ENCODE results near the gene DDTL.
"Not testable (repeated sequence)": the region's sequence is repeated elsewhere in the genome, so short reads cannot be mapped to it uniquely, and the experiment has no call there.

The DDTL gene

DNA sequence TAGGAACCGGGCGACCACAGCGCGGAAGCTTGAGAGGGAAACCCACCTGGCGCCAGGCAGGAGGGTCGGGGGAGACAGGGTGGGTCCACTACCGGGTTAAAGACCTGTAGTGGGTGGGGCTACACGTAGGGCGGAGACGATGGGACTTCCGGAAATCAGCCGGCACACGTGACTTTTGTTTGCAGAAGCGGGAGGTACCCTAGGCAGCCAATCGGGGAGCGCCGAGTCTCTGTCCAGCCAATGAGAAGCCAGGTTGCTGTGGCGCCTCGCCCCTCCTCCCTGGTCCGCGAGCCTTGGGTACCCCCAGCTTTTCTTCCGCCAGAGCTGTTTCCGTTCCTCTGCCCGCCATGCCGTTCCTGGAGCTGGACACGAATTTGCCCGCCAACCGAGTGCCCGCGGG, at the start of gene DDTL:
DDTL (plus strand) TSS at position 321 of the 400 bp plus-strand sequence; CDS start at position 348, 27 bp downstream.
- not testable (repeated sequence) for DNase-seq

DNA sequence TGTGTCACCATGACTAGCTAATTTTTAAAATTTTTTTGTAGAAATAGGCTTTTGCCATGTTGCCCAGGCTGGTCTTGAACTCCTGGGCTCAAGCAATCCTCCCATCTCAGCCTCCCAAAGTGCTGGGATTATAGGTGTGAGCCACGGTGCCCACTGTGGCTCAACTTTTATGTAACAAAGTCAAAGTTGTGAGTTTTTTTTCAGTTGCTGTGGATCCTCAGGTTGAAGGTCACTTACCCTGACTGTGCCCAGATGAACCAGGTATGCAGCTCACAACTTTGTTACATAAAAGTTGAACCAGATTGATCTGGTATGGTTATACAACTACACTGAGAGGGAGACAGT, 46.4 kb upstream of the DDTL start:
- not testable (repeated sequence) for DNase-seq

DNA sequence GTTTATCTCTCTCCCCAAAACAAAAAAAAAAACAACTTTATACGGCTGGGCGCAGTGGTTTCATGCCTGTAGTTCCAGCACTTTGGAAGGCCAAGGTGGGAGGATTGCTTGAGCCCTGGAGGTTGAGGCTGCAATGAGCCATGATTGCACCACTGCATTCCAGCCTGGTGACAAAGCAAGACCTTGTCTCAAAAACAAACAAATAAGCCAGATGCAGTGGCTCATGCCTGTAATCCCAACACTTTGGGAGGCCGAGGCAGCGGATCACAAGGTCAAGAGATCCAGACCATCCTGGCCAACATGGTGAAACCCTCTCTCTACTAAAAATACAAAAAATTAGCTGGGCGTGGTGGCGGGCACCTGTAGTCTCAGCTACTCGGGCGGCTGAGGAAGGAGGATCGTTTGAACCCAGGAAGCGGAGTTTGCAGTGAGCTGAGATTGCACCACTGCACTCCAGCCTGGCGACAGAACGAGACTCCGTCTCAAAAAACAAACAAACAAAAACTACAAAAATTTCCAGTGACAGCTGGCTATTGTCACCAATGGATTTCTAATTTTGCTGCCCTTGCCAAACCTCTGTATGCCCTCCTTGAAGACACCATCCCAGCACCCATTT, 45.0 kb upstream of the DDTL start:
- DNase-seq = not testable (repeated sequence)

DNA sequence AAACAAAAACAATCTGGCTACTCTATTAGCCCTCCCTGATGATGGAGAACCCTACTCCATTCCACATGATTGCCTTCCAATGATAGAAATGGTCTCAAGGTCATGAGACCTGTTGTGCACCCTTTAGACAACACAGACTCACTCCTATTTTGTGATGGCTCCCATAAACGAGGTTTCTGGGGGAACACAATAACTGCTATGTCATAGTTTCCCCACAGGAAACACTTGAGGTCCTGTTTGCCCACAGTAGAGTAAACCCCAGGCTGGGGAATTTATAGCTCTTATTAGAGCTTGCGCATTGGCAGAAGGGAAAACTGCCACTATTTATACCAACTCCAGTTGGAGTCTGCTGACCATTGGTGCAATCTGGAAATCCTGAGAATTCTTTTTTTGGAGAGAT, 43.8 kb upstream of the DDTL start:
- DNase-seq = no peak

DNA sequence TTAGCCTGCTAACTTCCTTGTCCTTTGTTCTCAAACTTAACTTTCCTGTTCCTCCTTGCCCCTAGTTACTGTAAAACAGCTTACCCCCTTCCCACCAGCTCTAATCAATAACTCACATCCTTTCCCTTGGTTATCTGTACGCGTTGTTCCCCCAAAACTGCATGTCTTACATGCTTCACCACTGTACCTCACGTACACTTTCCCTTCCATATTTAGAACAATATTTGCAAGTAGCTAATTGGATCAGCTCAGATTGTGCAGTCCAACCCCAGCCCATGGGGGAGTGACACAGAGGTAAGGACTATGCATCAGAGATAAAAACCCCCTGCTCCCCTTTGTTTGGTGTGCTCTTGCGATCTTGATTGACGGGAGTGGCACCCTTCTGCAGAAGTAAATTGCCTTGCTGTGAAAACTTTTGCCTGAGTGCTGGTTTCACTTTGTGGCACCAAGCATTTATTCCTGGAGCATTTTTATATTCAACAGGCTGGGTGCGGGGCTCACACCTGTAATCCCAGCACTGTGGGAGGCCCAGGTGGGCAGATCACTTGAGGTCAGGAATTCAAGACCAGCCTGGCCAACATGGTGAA, 41.6 kb upstream of the DDTL start:
- DNase-seq = no peak

DNA sequence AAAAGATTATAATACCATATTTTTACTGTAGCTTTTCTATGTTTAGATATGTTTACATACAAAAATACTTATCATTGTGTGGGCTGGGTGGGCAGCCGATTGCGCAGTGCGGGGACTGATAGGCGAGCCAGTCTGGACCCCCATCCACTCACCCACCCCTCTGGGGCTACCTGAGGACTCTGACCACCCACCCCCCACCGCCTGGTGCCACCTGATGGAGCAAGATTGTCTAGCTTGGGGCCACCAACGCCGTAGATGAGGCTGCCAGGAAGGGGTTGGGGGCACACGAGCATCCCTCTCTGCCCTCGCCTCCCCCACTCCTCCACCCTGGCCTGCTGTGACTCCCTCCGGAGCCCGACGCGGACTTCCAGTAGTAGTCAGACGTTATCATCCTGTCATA, 40.1 kb upstream of the DDTL start:
- no peak for DNase-seq

DNA sequence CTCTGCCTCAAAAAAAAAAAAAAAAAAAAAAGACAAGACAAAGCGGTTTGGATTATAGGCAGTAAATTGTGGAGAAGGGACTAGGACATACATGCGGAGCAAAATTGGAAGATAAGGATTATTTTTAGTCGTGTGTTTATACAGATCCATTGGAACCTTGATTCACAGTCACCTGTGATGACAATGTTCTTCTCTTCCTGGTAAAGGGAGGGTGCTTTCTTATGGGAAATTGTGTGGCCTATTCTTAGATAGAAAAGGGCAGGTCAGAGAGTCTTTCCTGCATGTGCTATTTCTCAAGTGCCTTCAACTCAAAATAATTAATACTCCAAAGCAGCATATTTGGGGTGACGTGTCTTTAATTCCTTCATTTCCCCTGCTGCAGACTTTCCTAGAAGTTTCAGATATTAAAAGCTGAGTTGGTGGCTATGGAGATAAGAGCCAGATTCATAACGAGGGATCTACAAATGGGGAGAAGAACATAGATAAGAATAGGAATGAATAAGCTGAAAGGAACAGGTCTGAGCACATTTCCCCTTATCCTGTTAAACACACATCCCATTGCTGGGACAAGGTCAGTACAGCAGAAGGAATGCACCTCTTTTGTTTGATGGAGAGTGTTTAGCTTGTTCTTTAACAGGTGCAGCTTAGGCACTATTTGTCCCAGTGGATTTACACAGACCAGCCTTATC, 28.2 kb upstream of the DDTL start:
- no peak for DNase-seq

DNA sequence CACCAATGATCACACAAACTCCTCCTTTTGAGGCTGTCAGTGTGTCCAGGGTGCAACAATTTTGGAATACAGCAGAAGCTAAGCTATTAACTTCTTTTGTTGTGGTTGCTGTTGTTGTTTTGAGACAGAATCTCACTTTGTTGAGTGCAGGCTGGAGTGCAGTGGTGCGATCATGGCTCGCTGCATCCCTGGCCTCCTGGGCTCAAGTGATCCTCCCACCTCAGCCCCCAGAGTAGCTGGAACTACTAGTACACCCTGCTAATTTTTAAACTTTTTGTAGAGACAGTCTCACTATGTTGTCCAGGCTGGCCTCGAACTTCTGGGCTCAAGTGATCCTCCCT, 27.7 kb upstream of the DDTL start:
- DNase-seq = no peak

DNA sequence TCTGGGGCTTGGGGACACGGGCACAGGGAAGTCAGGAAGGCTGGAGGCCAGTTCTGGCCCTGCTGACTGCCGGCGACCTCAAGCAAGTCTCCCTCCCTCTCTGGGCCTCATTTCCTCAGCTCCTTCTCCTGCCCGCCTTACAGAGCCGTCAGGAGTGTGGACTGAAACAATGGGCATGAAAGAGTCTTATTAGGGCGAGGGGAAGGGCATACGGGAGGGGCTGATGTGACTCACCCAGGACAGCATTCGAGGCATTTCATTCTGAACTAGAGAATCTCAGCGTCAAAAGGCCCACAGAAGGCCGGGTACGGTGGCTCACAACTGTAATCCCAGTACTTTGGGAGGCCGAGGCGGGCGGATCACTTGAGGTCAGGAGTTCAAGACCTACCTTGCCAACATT, 26.5 kb upstream of the DDTL start:
- DNase-seq = not testable (repeated sequence)

DNA sequence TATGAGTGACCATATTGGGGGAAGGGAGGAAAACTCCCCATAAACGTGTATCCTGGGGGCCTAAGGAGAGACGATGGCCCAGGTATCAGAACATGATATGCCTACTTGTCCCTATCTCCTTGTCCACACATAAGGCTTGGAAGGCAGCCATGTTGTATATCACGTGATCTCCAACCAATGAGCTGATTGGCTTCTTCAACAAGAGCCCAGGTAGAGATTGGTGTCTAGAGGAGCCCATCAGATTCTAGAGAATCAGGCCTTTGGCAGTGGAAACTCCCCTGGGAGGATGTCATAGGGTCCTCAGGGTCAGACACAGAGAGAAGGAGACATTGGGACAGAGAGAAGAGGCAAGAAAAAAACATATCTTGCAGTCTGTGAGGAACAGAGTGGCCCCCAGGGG, 19.3 kb upstream of the DDTL start:
- not testable (repeated sequence) for DNase-seq

DNA sequence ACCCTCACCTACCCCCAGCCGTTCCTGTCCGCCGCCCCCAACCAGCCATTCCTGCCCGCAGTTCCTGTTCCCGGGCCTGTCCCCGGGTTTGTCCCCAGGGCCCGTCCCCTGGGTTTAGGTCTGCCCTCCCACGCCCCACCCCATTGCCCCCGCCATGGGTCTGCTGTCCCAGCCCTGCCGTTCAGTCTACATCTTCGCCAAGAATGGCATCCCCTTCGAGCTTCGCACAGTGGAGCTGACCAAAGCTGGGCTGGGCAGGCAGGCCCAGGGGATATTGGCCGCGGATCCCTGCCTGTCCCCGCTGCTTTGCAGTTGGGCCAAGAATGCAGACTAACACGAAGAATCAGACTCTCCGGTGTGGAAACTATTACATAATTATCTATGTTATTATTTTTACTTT, 16.9 kb upstream of the DDTL start:
- not testable (repeated sequence) for DNase-seq

DNA sequence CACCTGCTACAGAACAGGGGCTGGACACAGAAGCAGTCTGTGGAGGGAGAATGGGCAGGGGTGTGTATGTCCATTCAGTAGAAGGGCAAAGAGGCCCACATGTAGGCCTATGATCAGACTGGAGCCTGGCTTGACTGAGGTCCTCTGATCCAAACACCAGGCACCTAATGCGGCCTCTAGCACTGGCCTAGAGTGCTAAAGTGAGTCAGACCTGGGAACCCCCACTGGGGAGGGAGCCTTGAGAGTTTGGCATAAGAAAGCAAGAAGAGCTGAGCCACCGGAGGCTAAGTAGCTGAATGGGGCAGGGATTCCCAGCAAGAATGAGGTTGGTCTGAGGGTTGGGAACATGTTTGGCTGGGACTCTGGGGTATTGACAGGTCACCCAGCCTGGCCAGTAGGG, 15.3 kb upstream of the DDTL start:
- DNase-seq = not testable (repeated sequence)

DNA sequence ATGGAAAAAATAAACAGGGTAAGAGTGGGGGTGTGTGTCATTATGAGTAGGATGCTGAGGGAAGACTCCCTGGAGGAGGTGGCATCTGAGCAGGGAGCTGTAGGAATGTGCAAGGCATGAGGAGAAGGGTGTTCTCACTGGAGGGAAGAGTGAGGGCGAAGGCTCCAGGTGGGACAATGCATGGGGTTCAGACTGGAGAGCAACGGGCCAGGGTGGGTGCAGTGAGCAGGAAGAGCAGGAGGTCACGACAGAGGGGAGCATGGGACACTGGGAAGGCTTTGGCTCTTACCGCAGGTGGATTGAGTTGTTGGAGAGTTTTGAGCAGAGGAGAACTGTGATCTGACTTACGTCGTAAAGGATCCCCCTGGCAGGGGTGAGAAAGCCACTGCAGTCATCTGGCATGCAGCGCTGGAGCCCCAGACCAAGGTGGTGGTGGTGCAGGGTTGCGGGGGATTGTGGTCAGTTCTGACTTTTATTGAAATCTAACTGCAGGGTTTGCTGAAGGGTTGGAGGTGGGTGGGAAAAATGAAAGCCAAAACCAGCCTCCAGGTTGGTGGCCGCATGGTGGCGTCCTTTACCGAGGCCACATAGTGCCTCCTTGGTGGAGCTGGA, 13.8 kb upstream of the DDTL start:
- DNase-seq = not testable (repeated sequence)

DNA sequence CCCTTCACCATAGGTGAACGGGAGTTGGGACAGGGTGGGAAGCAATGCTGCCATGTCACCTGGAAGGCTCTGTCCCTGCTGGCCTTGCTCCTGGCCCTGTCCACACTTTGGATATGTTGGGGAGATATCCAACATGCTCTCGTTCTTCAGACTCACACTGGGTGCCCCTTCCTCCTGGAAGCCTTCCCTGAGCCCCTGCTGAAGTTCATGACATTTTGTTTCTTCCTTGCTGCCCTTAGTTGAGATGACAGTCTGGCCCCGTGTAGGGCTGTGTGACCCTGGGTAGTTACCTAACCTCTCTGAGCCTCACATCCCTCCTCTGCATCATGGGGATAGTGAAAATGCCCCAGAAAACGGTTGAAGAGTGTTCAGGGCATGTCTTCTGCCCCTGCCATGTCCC, 13.2 kb upstream of the DDTL start:
- not testable (repeated sequence) for DNase-seq

DNA sequence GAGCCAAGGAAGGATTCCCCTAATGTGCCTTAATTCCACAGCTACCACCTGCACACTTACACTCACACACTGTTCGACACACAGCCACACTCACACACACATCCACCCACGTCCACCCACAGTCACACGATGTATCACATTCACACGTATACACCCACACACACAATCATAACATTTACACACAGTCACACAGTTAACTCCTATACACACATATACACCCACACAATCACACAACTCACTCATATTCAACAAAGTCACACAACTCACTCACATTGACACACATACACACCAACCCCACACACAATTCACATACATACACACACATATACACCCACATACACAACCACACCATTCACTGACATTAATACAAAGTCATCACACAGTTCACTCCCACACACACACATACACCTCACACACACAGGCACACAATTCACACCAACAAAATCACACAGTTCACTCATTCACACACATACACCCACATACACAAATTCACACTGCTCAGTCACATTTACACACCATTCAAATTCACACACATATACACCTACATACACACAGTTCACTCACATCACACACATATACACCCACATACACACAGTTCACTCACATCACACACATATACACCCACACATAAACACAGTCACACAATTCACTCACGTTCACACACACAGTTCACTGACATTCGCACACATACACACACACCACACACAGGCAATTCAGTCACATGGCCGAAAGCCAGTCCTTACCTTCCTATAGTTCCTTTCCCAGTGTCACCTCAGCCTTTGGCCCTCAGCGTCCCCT, 12.3 kb upstream of the DDTL start:
- DNase-seq = not testable (repeated sequence)

DNA sequence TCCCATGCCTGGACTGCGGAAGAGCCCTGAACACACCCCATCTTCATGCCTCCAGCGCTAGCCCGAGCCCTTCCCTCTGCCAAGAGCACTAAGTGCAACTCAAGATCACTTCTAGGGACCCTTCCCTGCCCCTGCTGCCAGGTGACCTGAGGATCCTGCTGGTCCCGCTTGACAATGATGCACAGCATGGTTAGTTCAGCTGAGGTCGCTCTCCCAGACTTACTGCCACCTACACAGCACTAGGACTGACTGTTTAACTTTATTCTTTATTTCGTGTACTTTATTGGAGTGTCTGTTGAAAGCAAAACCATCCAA, 11.7 kb upstream of the DDTL start:
- DNase-seq = not testable (repeated sequence)

DNA sequence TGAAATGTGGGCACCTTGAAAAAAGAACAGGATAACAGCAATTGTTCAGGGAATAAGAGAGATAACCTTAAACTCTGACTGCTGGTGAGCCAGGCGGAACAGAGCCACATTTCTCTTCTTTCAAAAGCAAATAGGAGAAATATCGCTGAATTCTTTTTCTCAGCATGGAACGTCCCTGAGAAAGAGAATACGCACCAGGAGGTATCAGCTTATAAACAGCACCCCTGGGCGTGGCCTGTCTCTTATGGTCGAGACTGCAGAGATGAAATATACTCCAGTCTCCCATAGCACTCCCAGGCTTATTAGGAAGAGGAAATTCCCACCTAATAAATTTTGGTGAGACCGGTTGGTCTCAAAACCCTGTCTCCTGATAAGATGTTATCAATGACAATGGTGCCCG, 10.8 kb upstream of the DDTL start:
- not testable (repeated sequence) for DNase-seq

DNA sequence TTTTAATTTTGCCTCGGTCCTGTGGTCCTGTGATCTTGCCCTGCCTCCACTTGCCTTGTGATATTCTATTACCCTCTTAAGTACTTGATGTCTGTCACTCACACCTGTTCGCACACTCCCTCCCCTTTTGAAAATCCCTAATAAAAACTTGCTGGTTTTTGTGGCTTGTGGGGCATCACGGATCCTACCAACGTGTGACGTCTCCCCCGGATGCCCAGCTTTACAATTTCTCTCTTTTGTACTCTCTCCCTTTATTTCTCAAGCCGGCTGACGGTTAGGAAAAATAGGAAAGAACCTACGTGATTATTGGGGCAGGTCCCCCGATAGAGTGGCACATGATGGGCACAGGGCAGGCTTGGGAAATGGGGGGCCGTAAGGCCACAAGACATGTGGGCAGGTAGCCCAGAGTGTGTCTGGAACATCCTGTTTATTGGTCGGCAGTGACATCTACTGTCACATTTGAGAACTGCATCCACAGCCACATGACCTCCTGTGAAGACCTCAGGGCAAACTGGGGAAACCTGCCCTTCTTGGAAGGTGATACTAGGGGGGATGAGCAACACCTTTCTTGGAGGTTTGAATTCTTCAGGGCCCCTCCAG, 10.3 kb upstream of the DDTL start:
- peak; percentile 52 for DNase-seq

DNA sequence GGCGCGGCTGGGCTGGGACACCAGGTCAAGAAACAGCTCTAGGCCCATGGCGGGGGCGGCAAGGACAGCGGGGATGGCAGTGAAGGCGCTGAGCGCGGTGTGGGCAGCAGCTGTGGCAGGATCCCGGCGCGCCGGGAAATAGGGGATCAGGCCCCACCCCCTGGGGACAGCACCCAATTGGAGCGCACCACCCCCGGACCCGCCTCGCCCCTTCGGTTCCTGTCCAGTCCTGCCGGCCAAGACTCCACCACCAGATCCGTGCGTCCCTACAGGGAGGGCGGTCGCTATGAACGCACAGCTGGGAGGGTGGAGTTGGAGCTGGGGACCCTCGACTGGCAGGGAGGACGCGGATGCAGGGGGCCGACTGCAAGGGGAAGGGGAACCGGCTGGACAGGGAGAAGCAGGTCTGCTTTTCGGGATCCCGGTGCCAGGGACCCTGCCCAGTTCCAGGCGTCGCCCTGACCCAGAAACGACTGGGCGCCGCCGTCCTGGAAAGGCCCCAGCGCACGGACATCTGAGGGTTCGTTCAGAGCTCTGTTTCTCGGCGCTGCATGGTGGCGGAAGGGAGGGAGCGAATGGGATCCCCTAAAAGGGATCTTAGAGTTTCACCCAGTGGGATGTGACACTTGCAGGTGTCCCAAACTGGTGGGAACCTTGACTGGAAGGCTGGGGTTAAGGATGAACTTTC, 5.5 kb upstream of the DDTL start, which contains the start of gene GSTT2B:
GSTT2B (minus strand) TSS at position 112 of the 688 bp plus-strand sequence; CDS start at position 48, 64 bp downstream.
- not testable (repeated sequence) for DNase-seq

DNA sequence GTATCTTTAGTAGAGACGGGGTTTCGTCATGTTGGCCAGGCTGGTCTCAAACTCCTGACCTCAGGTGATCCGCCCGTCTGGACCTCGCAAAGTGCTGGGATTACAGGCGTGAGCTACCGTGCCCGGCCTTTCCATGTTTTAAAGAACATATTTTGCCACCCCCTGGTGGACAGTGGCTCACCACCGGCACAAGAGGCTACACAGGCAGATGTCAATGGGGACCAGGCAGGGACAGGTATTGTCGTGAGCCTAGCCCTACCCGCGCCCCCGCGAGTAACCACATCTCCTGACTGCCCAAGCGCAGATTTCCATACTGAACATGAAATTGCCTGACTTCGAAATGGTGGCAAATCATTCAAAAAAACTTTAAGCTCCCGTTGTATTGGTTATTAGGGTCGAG, 594 bp upstream of the DDTL start:
- not testable (repeated sequence) for DNase-seq

DNA sequence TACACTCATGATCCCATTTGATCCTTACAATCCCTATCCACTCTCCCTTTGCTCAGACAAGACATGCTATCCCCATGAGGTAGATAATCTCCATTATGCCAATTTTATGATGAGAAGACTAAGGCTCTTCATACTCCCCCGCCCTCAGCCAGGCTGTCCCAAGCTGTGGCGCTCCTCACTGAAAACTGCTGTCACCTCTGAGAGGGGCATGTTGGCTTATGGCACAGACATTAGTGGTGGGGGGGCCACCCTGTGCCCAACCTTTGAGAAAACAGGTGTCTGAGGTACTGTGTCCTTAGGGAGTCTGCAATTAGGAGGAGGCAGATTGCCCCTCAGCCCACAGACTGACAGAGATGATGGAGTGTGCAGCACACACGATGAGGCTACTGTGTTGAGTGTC, 2.4 kb downstream of the DDTL start:
- no peak for DNase-seq

DNA sequence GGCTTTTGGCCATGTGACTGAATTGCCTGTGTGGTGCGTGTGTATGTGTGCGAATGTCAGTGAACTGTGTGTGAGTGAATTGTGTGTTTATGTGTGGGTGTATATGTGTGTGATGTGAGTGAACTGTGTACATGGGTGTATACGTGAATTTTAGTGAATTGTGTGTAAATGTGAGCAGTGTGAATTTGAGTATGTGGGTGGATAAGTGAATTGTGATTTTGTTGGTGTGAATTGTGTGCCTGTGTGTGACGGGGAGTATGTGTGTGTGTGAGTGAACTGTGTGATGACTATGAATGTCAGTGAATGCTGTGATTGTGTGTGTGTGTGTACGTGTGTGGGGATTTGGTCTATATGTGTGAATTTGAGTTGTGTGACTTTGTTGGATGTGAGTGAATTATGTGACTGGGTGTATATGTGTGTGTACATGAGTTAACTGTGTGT, 3.5 kb downstream of the DDTL start:
- DNase-seq = no peak

Measured in left hindlimb (tissue), 1 donor.